IMR-90 (cell line): ENCODE results near the gene EXOC2. TPM values are rescaled to one million over a fixed set of nuclear protein-coding genes. Genes with fewer than 3 reads are reported as not detected.

Experiments used
- ATAC-seq: fragments of 200-7000 bp; cut with Tn5 transposase; 2 replicates; pipeline ENCODE4 v1.9.1; 2020; ENCODE audit warnings: low read depth, mild to moderate bottlenecking, moderate library complexity
- BruUV-seq: library from RNA; stranded (reverse); fragments of 400-500 nt; replicated peaks from 2 replicates; lab custom pipeline; 2021; lab: Mats Ljungman, UMichigan
- CTCF ChIA-PET: fragments of 300-600 bp; formaldehyde crosslinking; extraction: SDS; loops from one replicate; lab custom pipeline; 2021; ENCODE audit warnings: antibody characterized with exemption; lab: Yijun Ruan, JAX
- POLR2A ChIA-PET: fragments of 300-600 bp; sonication (Branson Sonifier 250); formaldehyde crosslinking; loops from one replicate; lab custom pipeline; 2022; ENCODE audit warnings: antibody characterized with exemption; ENCODE audit not compliant: unreplicated experiment; lab: Charles Lee
- DNase-seq: peaks from one replicate; pipeline ENCODE4 v3.0.0; 2013
- H2AFZ ChIP-seq: replicated peaks from 2 replicates; pipeline ENCODE3; 2013; ENCODE audit warnings: low read length, mild to moderate bottlenecking; ENCODE audit not compliant: poor library complexity
- H2AK5ac ChIP-seq: 2 replicates; pipeline ENCODE4 v1.6.1; 2013; ENCODE audit warnings: low read depth, low read length, inconsistent platforms
- H2AK9ac ChIP-seq: replicated peaks from 2 replicates; pipeline ENCODE3; 2013; ENCODE audit warnings: mild to moderate bottlenecking, low read depth, low read length, moderate library complexity; ENCODE audit not compliant: poor library complexity
- H2BK120ac ChIP-seq: 2 replicates; pipeline ENCODE4 v1.6.1; 2013; ENCODE audit warnings: low read depth, low read length, inconsistent platforms
- H2BK15ac ChIP-seq: 3 replicates; pipeline ENCODE4 v1.6.1; 2013; ENCODE audit warnings: low read depth, low read length, inconsistent platforms
- H2BK20ac ChIP-seq: 2 replicates; pipeline ENCODE4 v1.6.1; 2013; ENCODE audit warnings: low read depth, mild to moderate bottlenecking, inconsistent platforms, low read length, moderate library complexity
- H2BK5ac ChIP-seq: 2 replicates; pipeline ENCODE4 v1.6.1; 2013; ENCODE audit warnings: mild to moderate bottlenecking, low read depth, low read length, inconsistent platforms; ENCODE audit not compliant: poor library complexity, severe bottlenecking
- H3K14ac ChIP-seq: replicated peaks from 2 replicates; pipeline ENCODE4 v1.6.1; 2013; ENCODE audit warnings: low read depth, low read length, inconsistent platforms
- H3K18ac ChIP-seq: 2 replicates; pipeline ENCODE4 v1.6.1; 2013; ENCODE audit warnings: low read depth, low read length, control low read depth
- H3K23ac ChIP-seq: 2 replicates; pipeline ENCODE4 v1.6.1; 2013; ENCODE audit warnings: low read depth, low read length, inconsistent platforms
- H3K27ac ChIP-seq: 2 replicates; pipeline ENCODE4 v1.5.1; 2013; ENCODE audit warnings: mild to moderate bottlenecking, control low read depth, low read length; ENCODE audit not compliant: insufficient read depth
- H3K27me3 ChIP-seq: 2 replicates; pipeline ENCODE4 v1.6.1; 2013; ENCODE audit warnings: low read length; ENCODE audit not compliant: control insufficient read depth, insufficient read depth
- H3K36me3 ChIP-seq: 2 replicates; pipeline ENCODE4 v1.6.1; 2013; ENCODE audit warnings: low read length, mixed read lengths; ENCODE audit not compliant: control insufficient read depth, insufficient read depth
- H3K4ac ChIP-seq: 2 replicates; pipeline ENCODE4 v1.6.1; 2013; ENCODE audit warnings: low read depth, low read length, inconsistent platforms
- H3K4me1 ChIP-seq: 2 replicates; pipeline ENCODE4 v1.6.1; 2013; ENCODE audit warnings: low read length, mixed read lengths; ENCODE audit not compliant: control insufficient read depth, insufficient read depth
- H3K4me2 ChIP-seq: 2 replicates; pipeline ENCODE4 v1.6.1; 2013; ENCODE audit warnings: low read depth, mild to moderate bottlenecking, control low read depth, low read length, moderate library complexity
- H3K4me3 ChIP-seq: 2 replicates; pipeline ENCODE4 v1.5.1; 2013; ENCODE audit warnings: low read depth, mild to moderate bottlenecking, control low read depth, low read length, moderate library complexity; ENCODE audit not compliant: insufficient read depth
- H3K56ac ChIP-seq: 2 replicates; pipeline ENCODE4 v1.6.1; 2013; ENCODE audit warnings: low read length, inconsistent platforms; ENCODE audit not compliant: insufficient read depth; ENCODE audit errors: extremely low read depth
- H3K79me1 ChIP-seq, 2 experiments: 2 replicates each; pipeline ENCODE4 v1.6.1; 2013; ENCODE audit warnings: low read length in 2 of 2, inconsistent platforms in 1 of 2, low read depth in 1 of 2
- H3K9ac ChIP-seq: 2 replicates; pipeline ENCODE4 v1.6.1; 2013; ENCODE audit warnings: low read depth, low read length, control low read depth
- H3K9me1 ChIP-seq: 2 replicates; pipeline ENCODE4 v1.6.1; 2013; ENCODE audit warnings: low read length, inconsistent platforms; ENCODE audit not compliant: insufficient read depth
- H3K9me3 ChIP-seq: 2 replicates; pipeline ENCODE4 v1.6.1; 2013; ENCODE audit warnings: low read length; ENCODE audit not compliant: control insufficient read depth, insufficient read depth
- H4K20me1 ChIP-seq: 2 replicates; pipeline ENCODE4 v1.6.1; 2013; ENCODE audit warnings: low read length, inconsistent platforms; ENCODE audit not compliant: insufficient read depth
- H4K5ac ChIP-seq: 2 replicates; pipeline ENCODE4 v1.6.1; 2013; ENCODE audit warnings: mild to moderate bottlenecking, low read depth, low read length, control low read depth
- H4K8ac ChIP-seq, 2 experiments: 2 replicates each; pipeline ENCODE4 v1.6.1; 2013; ENCODE audit warnings: low read depth in 2 of 2, low read length in 2 of 2, control low read depth in 1 of 2, inconsistent platforms in 1 of 2
- H4K91ac ChIP-seq: 2 replicates; pipeline ENCODE4 v1.6.1; 2013; ENCODE audit warnings: low read depth, low read length, inconsistent platforms; ENCODE audit not compliant: insufficient read depth
- MAFK ChIP-seq: IDR thresholded peaks from 2 replicates; pipeline ENCODE4 v1.6.1; 2012; ENCODE audit warnings: low read depth, low read length, improper control_type of control experiment
- WGBS, 2 experiments: methylation state at CpG; one replicate each; pipeline versions ENCODE4 v1.1.5 to v1.1.7; 2013; ENCODE audit warnings: missing lambda C conversion rate in 2 of 2; ENCODE audit not compliant: insufficient read length in 1 of 2; ENCODE audit errors: extremely low coverage in 2 of 2; 5-methylcytosine and 5-hydroxymethylcytosine counted together
- dilution Hi-C: fragments of 300-500 bp; cut with HindIII; formaldehyde crosslinking; loops from one replicate; pipeline ENCODE4 v1.14.3; 2018; ENCODE audit warnings: low sequenced_read_pairs; ENCODE audit not compliant: unreplicated experiment
- in situ Hi-C: fragments of 300-500 bp; cut with MboI; formaldehyde crosslinking; loops from 3 replicates; pipeline ENCODE4 v1.14.3; 2019; ENCODE audit warnings: low sequenced_read_pairs, inconsistent platforms, mixed read lengths
- intact Hi-C: fragments of 100-400 bp; cut with micrococcal nuclease; formaldehyde crosslinking; loops from 2 replicates; pipeline ENCODE4 v1.10.0; 2022
- polyA plus RNA-seq, 3 experiments: library from polyadenylated mRNA; depleted of rRNA; stranded (reverse); fragments of >200 nt; gene quantifications; 2 replicates each; pipeline ENCODE4 v1.2.3, GENCODE V29; 2012; ENCODE audit warnings: low replicate concordance in 1 of 3
- total RNA-seq: library from RNA; depleted of rRNA; stranded (reverse); fragments of >200 nt; gene quantifications from 2 replicates; pipeline ENCODE4 v1.2.3, GENCODE V29; 2012

Gene EXOC2
- total and polyA plus RNA-seq, 2 of the 4 experiments (the other 2 are of a cell fraction), result 13.1 to 37.3 TPM

GRCh38 chr6:513058-513457 lies 179.9 kb downstream of the EXOC2 start:
- ChIA-PET CTCF (no interaction called here), POLR2A (no interaction called here)
- Histone ChIP-seq H3K36me3 (peaks cover 13% of the 10 kb centered on the region), H3K9ac (no peak overlapping the region), H4K8ac (no peak overlapping the region), H4K5ac (no peak overlapping the region), H2AFZ (no peak overlapping the region), H3K4me2 (no peak overlapping the region), H2AK5ac (no peak overlapping the region), H2BK120ac (no peak overlapping the region), H3K9me3 (no peaks in the 10 kb centered on the region), H3K79me1 (peaks cover 0 to 9% of the 10 kb centered on the region in 2 experiments; a peak in 1 of 4 replicates), H3K23ac (no peak overlapping the region), H3K27ac (no peak overlapping the region), H3K56ac (no peak overlapping the region), H3K18ac (no peak overlapping the region), H4K20me1 (no peaks in the 10 kb centered on the region; the same call in 1 of the 2 replicates), H2BK15ac (no peak overlapping the region), H3K14ac (no peak overlapping the region), H3K9me1 (peaks cover 3% of the 10 kb centered on the region; the same call in 1 of the 2 replicates), H4K91ac (no peak overlapping the region), H2BK20ac (no peak overlapping the region), H3K27me3 (no peaks in the 10 kb centered on the region), H3K4me1 (no peaks in the 10 kb centered on the region), H2AK9ac (no peak overlapping the region), H2BK5ac (no peak overlapping the region), H3K4ac (no peak overlapping the region), H3K4me3 (no peak overlapping the region)
- 96% methylated on average over 10 of the region's 15 CpGs; no CpG with 5 or more reads in 1 of the 2 experiments for WGBS, 2 experiments
- dilution Hi-C loops (no loop called here), intact Hi-C loops (no loop called here), in situ Hi-C loops (no loop called here)
- TF ChIP-seq MAFK, result no peak
- no TSS peak for BruUV-seq
- ATAC-seq (no peak), DNase-seq (no peak)
